ENCODE measurements around the gene TRABD.
"Not testable (repeated sequence)": the region's sequence is repeated elsewhere in the genome, so short reads cannot be mapped to it uniquely, and the experiment has no call there.

The TRABD gene

GRCh38 chr22:50153056-50153755 is 32.5 kb upstream of the TRABD start:
- no peak for DNase-seq

- DNase-seq = no peak
These were observed 32.0 kb upstream of the TRABD start for GRCh38 chr22:50153756-50154140.

GRCh38 chr22:50157709-50158375 is 27.9 kb upstream of the TRABD start:
- no peak for DNase-seq

GRCh38 chr22:50160947-50161346 is 24.8 kb upstream of the TRABD start:
- DNase-seq = no peak

- DNase-seq = no peak
These were observed 24.0 kb upstream of the TRABD start for GRCh38 chr22:50161508-50162390.

GRCh38 chr22:50162391-50162956 is 23.2 kb upstream of the TRABD start:
- no peak for DNase-seq

GRCh38 chr22:50165436-50166123 is 20.1 kb upstream of the TRABD start:
- no peak for DNase-seq

- no peak for DNase-seq
These were observed 17.8 kb upstream of the TRABD start for GRCh38 chr22:50167689-50168489.

GRCh38 chr22:50168490-50169180 is 17.1 kb upstream of the TRABD start:
- not testable (repeated sequence) for DNase-seq

- no peak for DNase-seq
These were observed 16.4 kb upstream of the TRABD start for GRCh38 chr22:50169181-50169759.

- peak; percentile 38 for DNase-seq
These were observed 15.9 kb upstream of the TRABD start for GRCh38 chr22:50169774-50170341.

- no peak for DNase-seq
These were observed 15.0 kb upstream of the TRABD start, which contains the start of gene PANX2 for GRCh38 chr22:50170453-50171318. Gene PANX2 (plus strand): TSS chr22:50170731. CDS start chr22:50170731, 0 bp downstream.

- DNase-seq = no peak
These were observed 14.3 kb upstream of the TRABD start for GRCh38 chr22:50171319-50171964.

- no peak for DNase-seq
These were observed 13.7 kb upstream of the TRABD start for GRCh38 chr22:50171965-50172421.

- no peak for DNase-seq
These were observed 12.3 kb upstream of the TRABD start for GRCh38 chr22:50173311-50173982.

GRCh38 chr22:50173983-50174355 is 11.7 kb upstream of the TRABD start:
- DNase-seq = no peak

- no peak for DNase-seq
These were observed 11.1 kb upstream of the TRABD start for GRCh38 chr22:50174382-50175190.

Data from fibroblast of skin of right biceps (primary cell).